Measurements from ENCODE around the gene MYO9B. TPM values are rescaled to one million over a fixed set of nuclear protein-coding genes. Genes with fewer than 3 reads are reported as not detected.

The MYO9B gene
- total RNA-seq, 1 experiment from 2014 or later = 85.4 TPM

- CTCF ChIA-PET = no interaction called here
- no peak overlapping the region for H3K27ac ChIP-seq (ENCODE audit: low read depth, low read length, poor library complexity, severe bottlenecking)
- H3K4me1 ChIP-seq (ENCODE audit: insufficient read depth, low read length, poor library complexity, severe bottlenecking) = peaks cover 8% of the 10 kb centered on the region
- H3K27me3 ChIP-seq (replicated peaks; ENCODE audit: insufficient read depth, low read depth, low read length, poor library complexity) = no peaks in the 10 kb centered on the region
- no TSS peak for BruUV-seq (replicated peaks)
- H3K4me3 ChIP-seq (ENCODE audit: low read depth, low read length, poor library complexity, severe bottlenecking) = peak overlapping the region; percentile 73
- TF ChIP-seq, protein P1, sequence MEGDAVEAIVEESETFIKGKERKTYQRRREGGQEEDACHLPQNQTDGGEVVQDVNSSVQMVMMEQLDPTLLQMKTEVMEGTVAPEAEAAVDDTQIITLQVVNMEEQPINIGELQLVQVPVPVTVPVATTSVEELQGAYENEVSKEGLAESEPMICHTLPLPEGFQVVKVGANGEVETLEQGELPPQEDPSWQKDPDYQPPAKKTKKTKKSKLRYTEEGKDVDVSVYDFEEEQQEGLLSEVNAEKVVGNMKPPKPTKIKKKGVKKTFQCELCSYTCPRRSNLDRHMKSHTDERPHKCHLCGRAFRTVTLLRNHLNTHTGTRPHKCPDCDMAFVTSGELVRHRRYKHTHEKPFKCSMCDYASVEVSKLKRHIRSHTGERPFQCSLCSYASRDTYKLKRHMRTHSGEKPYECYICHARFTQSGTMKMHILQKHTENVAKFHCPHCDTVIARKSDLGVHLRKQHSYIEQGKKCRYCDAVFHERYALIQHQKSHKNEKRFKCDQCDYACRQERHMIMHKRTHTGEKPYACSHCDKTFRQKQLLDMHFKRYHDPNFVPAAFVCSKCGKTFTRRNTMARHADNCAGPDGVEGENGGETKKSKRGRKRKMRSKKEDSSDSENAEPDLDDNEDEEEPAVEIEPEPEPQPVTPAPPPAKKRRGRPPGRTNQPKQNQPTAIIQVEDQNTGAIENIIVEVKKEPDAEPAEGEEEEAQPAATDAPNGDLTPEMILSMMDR (conservative IDR thresholded peaks at IDR 0.05; ENCODE audit: low read depth, low read length) = no peak
- TF ChIP-seq EZH2 (IDR thresholded peaks at IDR 0.05; ENCODE audit: borderline replicate concordance, low read depth, low read length, poor library complexity, severe bottlenecking) = no peak
- intact Hi-C loops (cut with micrococcal nuclease; ENCODE audit: unreplicated experiment) = loop anchor here (5.0 kb wide), 2 partner anchors 60 to 450 kb away; partner anchors contain the start of gene MED26
- DNase-seq (ENCODE audit: low spot score) = no peak
- no peaks in the 10 kb centered on the region for H3K9me3 ChIP-seq (ENCODE audit: low read depth, low read length, poor library complexity, severe bottlenecking)
- POLR2A ChIA-PET (ENCODE audit: low non-redundant PET) = no interaction called here
- H3K36me3 ChIP-seq (ENCODE audit: insufficient read depth, low read length, poor library complexity, severe bottlenecking) = peaks cover 3% of the 10 kb centered on the region
Observed at GRCh38 chr19:17077447-17078028, 2.0 kb downstream of the MYO9B start.

- peak overlapping the region; percentile 21 for H3K27ac ChIP-seq (ENCODE audit: low read depth, low read length, poor library complexity, severe bottlenecking)
- intact Hi-C loops (cut with micrococcal nuclease; ENCODE audit: unreplicated experiment) = loop anchor here (5.0 kb wide), 2 partner anchors 59 to 451 kb away; partner anchors contain the start of gene MED26
- H3K9me3 ChIP-seq (ENCODE audit: low read depth, low read length, poor library complexity, severe bottlenecking) = no peaks in the 10 kb centered on the region
- CTCF ChIA-PET = no interaction called here
- no peaks in the 10 kb centered on the region for H3K36me3 ChIP-seq (ENCODE audit: insufficient read depth, low read length, poor library complexity, severe bottlenecking)
- POLR2A ChIA-PET (ENCODE audit: low non-redundant PET) = no interaction called here
- BruUV-seq (replicated peaks) = TSS peak; percentile 21
- DNase-seq (ENCODE audit: low spot score) = no peak
- no peaks in the 10 kb centered on the region for H3K27me3 ChIP-seq (replicated peaks; ENCODE audit: insufficient read depth, low read depth, low read length, poor library complexity)
- H3K4me1 ChIP-seq (ENCODE audit: insufficient read depth, low read length, poor library complexity, severe bottlenecking) = peaks cover 7% of the 10 kb centered on the region
- no peak overlapping the region for H3K4me3 ChIP-seq (ENCODE audit: low read depth, low read length, poor library complexity, severe bottlenecking)
- no peak for TF ChIP-seq EZH2 (IDR thresholded peaks at IDR 0.05; ENCODE audit: borderline replicate concordance, low read depth, low read length, poor library complexity, severe bottlenecking)
- TF ChIP-seq, protein P1 (conservative IDR thresholded peaks at IDR 0.05; ENCODE audit: low read depth, low read length) = no peak
Observed at GRCh38 chr19:17078036-17078919, 2.7 kb downstream of the MYO9B start.

DNA sequence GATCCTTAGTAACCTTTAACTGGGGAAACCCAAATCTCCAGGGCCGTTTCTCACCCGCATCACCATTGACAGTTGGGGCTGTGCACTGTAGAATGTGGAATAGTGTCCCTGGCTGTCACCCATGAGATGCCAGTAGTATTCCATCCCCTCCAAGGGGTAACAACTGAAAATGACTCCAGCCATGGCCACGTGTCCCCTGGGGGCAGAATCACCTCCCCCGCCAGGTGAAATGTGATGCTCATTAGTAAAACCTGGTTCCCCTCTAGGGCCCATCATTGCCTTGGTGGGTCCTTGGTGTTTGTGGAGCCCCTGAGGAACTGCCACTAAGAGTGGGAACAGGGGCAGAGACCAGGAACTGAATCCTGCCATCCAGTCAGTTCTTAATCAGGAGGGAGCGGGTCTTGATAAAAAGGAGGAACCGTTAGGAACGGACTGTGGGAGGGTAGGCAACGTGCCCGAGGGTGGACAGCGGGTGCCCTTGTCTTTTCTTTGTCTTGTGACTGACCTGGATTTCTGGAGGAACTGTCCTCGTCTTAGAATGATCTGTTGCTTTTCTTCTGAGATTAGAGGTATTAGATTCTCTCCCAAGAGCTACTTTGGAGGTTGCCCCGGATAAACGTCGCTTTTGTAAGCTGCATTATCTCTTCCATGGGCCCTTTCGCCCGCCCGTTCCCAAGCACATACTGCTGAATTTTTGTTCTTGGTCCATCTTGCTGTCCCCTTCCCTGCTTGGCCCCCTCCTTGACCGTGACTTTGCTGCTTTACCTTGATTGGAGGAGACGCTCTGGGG lies 3.5 kb downstream of the MYO9B start:
- intact Hi-C loops (cut with micrococcal nuclease; ENCODE audit: unreplicated experiment) = loop anchor here (5.0 kb wide), 2 partner anchors 58 to 452 kb away; partner anchors contain the start of gene MED26
- no peak overlapping the region for H3K4me3 ChIP-seq (ENCODE audit: low read depth, low read length, poor library complexity, severe bottlenecking)
- H3K9me3 ChIP-seq (ENCODE audit: low read depth, low read length, poor library complexity, severe bottlenecking) = no peaks in the 10 kb centered on the region
- BruUV-seq (replicated peaks) = no TSS peak
- peak overlapping the region; percentile 21 for H3K27ac ChIP-seq (ENCODE audit: low read depth, low read length, poor library complexity, severe bottlenecking)
- no peak for TF ChIP-seq EZH2 (IDR thresholded peaks at IDR 0.05; ENCODE audit: borderline replicate concordance, low read depth, low read length, poor library complexity, severe bottlenecking)
- TF ChIP-seq, protein P1 (conservative IDR thresholded peaks at IDR 0.05; ENCODE audit: low read depth, low read length) = no peak
- no peaks in the 10 kb centered on the region for H3K36me3 ChIP-seq (ENCODE audit: insufficient read depth, low read length, poor library complexity, severe bottlenecking)
- peaks cover 4% of the 10 kb centered on the region for H3K4me1 ChIP-seq (ENCODE audit: insufficient read depth, low read length, poor library complexity, severe bottlenecking)
- CTCF ChIA-PET = no interaction called here
- H3K27me3 ChIP-seq (replicated peaks; ENCODE audit: insufficient read depth, low read depth, low read length, poor library complexity) = no peaks in the 10 kb centered on the region
- POLR2A ChIA-PET (ENCODE audit: low non-redundant PET) = no interaction called here
- DNase-seq (ENCODE audit: low spot score) = no peak

All from A673 (cell line).